Measurements from ENCODE around the gene DIPK2A.

- TF ChIP-seq, protein P1, sequence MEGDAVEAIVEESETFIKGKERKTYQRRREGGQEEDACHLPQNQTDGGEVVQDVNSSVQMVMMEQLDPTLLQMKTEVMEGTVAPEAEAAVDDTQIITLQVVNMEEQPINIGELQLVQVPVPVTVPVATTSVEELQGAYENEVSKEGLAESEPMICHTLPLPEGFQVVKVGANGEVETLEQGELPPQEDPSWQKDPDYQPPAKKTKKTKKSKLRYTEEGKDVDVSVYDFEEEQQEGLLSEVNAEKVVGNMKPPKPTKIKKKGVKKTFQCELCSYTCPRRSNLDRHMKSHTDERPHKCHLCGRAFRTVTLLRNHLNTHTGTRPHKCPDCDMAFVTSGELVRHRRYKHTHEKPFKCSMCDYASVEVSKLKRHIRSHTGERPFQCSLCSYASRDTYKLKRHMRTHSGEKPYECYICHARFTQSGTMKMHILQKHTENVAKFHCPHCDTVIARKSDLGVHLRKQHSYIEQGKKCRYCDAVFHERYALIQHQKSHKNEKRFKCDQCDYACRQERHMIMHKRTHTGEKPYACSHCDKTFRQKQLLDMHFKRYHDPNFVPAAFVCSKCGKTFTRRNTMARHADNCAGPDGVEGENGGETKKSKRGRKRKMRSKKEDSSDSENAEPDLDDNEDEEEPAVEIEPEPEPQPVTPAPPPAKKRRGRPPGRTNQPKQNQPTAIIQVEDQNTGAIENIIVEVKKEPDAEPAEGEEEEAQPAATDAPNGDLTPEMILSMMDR (IDR thresholded peaks at IDR 0.05; ENCODE audit: low read length): no peak
- TF ChIP-seq EZH2 (optimal IDR thresholded peaks at IDR 0.05; ENCODE audit: low read depth, low read length): no peak
Observed at GRCh38 chr3:143928056-143928455, 43.6 kb upstream of the DIPK2A start.
